Measurements from ENCODE around the gene RIPOR3.

Gene RIPOR3, protein sequence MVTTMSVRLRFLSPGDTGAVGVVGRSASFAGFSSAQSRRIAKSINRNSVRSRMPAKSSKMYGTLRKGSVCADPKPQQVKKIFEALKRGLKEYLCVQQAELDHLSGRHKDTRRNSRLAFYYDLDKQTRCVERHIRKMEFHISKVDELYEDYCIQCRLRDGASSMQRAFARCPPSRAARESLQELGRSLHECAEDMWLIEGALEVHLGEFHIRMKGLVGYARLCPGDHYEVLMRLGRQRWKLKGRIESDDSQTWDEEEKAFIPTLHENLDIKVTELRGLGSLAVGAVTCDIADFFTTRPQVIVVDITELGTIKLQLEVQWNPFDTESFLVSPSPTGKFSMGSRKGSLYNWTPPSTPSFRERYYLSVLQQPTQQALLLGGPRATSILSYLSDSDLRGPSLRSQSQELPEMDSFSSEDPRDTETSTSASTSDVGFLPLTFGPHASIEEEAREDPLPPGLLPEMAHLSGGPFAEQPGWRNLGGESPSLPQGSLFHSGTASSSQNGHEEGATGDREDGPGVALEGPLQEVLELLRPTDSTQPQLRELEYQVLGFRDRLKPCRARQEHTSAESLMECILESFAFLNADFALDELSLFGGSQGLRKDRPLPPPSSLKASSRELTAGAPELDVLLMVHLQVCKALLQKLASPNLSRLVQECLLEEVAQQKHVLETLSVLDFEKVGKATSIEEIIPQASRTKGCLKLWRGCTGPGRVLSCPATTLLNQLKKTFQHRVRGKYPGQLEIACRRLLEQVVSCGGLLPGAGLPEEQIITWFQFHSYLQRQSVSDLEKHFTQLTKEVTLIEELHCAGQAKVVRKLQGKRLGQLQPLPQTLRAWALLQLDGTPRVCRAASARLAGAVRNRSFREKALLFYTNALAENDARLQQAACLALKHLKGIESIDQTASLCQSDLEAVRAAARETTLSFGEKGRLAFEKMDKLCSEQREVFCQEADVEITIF

DNA sequence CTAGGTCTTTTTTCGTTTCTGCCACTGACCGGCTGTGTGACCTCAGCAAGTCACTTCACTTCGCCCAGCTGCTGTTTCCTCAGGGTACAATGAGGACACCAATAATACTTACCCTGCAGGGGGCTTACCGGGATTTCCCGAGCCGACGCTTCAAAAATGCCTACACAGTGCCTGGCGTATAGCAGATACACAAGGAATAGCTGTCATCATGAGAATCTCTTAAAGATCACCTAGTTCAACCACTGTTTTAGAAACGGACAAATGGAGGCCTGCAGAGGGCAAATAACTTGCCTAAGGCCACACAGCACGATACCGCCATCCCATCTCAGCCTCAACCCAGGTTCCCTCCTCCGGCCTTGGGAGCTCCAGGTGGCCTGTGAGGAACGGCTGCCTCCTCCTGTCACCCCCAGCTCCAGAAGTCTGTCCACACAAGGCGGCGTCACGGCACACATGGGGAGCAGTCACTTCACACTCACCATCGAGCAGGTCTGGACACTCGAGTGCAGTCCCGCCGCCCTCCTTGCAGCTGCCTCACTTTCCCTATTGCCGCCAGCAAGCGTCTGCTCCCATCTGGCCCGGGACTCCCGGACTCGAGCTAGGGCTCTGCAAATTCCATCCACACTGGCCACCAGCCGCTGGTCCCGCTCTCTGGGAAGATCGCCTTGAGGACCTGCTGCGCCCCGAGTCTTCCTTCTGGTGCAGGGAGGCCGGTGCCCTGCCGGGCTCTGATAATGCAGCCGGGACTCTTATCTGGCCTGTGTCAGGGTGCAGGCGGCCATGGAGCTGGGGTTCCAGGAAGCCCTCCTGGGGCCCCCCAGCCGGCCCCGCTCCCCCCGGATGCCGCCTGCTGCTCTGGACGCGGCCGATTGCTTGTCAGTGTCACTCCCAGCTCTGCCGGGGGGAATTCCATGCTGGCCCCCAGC lies at the start of gene RIPOR3:
Gene RIPOR3 (minus strand): TSS at position 893 of the 923 bp plus-strand sequence. CDS start 414 bp downstream, at position 479.
- DNase-seq (ENCODE audit: low read depth in 2 of 2), result no peak

- no peak for DNase-seq (ENCODE audit: low read depth in 2 of 2)
Measured at GRCh38 chr20:50737352-50737751, 46.0 kb upstream of the RIPOR3 start.

DNA sequence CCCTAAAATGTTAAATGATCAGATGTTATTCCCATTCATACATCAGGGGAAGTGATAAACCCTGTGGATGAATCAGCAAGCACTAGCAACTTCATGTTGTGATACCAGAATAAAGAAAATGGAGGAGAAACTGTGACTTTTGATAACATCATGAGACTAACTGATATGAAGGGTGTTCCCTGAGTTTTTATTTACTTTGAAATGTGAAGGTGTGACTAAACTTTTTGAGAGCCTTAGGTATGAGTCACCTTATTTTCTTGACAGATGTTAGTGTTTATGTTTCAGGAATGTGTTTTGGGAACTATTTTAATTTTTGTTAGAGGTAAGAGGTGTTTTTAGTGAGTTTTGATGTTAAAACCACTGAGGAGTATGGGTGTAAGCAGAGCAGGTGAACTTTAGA lies 44.5 kb upstream of the RIPOR3 start:
- no peak for DNase-seq (ENCODE audit: low read depth in 2 of 2)

DNA sequence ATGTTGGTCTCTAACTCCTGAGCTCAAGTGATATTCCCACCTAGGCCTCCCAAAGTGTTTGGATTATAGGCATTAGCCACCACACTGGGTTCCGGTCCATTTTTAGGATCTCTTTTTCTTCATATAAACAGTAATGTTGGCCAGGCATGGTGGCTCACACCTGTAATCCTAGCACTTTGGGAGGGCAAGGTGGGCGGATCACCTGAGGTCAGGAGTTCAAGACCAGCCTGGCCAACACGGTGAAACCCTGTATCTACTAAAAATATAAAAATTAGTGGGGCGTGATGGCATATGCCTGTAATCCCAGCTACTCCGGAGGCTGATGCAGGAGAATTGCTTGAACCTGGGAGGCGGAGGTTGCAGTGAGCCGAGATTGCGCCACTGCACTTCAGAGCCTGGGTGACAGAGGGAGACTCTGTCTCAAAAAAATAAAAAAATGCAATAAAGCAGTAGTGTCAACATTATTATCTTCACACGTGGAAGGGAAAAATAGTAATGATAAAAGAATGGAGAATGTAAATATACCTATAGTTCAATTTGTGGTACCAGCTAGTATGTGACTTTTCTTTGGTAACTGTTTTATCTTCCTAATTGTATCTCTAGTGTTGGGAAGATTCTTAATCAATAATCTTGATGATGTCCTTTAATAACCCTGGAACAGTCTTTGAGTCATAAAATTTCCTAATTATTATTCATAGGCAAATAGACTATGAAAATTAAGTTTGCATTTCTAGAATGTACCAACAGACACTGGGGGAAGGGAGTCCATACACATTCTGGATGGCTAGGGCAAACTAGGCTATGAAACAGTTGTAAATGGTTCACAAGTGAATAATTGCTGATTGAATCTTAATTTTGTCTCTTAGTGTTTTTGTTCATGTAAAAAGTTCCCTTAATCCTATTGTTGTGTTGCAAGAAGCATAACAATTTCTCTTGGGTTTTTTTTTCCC lies 43.7 kb upstream of the RIPOR3 start:
- DNase-seq (ENCODE audit: low read depth in 2 of 2), result no peak

GRCh38 chr20:50733644-50734349 lies 42.5 kb upstream of the RIPOR3 start:
- DNase-seq (ENCODE audit: low read depth in 2 of 2), result no peak

DNA sequence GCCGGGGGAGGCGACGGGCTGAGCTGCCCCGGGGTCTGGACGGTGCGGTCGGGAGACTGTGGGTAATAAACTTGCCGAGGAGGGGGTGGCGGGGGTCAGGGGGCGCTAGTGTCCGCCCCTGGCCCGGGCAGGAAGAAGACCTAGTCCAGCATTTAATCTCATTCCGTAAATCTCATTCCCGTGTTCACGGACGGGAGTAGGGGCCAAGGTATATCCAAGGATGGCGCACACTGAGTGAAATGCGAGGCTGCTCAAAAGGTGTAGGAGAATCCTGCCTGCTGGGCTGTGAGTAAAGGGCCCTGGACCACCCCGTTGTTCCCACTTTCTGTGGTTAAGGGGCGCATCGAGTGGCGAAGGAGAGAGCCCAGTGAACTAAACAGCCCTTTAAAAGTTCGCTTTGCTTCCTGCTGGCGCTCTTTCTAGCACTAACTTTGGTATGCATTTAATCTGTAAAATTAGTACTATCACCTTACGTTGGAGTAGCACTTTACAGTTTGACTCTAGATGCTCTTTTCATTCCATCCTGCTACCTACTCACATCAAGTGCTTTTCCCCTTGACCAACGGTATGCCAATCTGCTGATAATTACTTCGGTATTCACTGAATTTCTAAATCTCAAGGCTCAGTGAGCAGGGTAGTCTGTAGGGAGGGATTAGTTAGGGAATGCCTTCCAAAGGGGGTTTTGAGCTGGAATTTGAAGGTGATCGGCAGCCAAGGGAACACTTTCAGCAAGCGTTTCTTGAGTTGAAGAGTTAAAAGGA lies 40.8 kb upstream of the RIPOR3 start:
- DNase-seq (ENCODE audit: low read depth in 2 of 2), result no peak

GRCh38 chr20:50731055-50731929 lies 40.0 kb upstream of the RIPOR3 start, which contains the start of gene PARD6B:
PARD6B (plus strand) TSS chr20:50731580; CDS start chr20:50731787, 207 bp downstream.
- peak; percentile 100 for DNase-seq (ENCODE audit: low read depth in 2 of 2)

DNA sequence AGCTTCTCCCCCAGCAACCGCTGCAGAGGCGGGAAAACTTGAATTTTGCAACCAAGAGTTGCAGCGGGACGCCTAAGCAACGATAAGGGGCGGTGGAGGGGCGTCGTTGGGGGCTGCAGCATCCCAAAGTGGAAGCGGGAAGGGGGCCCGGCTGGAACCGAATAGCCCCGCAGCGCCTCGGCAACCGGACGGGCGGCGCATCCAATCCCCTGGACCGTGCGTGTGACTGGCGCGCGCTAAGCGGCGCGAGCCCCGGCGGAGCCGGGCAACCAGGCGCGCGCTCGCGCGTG lies 39.4 kb upstream of the RIPOR3 start:
- DNase-seq (ENCODE audit: low read depth in 2 of 2), result no peak

DNA sequence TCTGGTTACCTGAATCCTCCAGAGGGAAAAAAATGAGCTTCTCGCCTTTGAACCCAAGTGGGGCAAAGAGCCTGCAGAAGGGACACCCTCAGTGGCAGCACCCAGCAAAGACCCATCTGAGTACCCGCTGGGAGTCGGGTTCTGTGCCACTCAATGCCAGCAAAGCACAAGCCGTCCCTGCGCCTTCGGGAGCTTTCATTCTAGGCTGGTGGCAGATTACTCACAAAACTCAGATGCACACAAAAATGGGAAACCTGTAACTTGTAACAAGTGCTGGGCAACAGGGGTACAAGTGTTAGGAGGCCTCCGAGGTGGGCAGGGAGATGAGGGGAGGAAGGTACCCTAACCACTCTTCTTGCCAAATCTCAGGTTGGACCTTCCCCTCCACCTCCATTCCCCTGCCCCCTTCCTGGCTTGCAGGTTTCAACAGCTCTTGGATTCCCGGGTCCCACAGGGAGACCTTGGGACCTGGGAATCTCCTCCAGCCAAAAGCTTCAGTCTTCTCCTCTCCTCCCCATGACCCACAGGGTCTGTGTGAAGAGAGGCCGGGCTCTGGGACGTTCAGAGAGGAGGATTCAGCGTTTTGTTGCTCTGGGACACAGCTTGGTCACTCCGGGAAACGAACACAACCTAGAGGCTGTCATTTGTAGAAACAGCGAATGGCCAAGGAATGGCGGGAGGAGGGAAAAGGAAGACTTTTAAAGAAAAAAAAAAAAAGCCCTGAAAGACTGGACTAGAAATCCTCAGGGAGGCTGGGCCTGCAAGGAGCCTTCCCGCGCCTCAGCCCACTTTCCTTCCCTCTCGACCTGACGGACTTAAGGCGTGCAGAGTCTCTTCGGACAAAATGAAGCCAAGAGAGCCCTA lies 38.8 kb upstream of the RIPOR3 start:
- DNase-seq (ENCODE audit: low read depth in 2 of 2), result no peak

DNA sequence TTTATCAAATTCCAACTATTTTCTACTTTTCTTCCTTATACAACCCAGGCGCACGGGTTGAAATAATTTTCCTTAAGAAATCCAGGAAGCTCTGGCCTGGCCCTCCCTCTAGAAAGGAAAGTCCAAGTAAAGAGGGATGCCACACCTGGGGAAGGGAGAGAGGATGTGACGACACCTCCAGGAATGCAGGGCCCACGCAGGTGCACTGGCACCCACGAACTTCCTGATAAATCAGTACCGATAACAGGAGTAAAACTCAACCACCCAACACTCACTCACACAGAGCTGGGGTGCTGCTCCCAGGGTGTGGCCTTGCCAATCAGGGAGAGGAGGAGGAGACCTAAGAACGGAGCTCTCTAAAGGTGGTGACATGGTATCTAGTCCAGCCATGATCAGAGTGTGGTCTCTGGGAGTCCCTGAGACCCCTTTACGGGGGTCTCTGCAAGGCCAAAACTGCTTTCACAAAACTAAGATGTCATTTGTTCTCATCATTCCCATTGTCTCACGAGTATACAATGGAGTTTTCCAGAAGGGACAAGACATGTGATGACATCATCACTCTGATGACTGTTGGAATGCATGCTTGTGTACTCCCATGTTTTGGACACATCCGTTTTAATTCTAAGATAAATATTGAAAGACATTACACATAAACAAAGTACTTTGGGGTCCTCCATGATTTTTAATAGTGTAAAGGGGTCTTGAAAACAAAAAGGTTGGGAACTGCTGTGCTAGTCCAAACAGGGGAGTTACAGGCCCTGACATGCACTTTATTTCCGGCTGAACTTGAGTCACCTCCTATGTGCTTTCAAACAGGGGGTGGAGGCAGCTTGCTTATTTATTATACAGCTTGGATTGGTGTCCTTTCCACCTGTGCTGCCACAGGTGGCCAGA lies 37.9 kb upstream of the RIPOR3 start:
- DNase-seq (ENCODE audit: low read depth in 2 of 2), result no peak

GRCh38 chr20:50728486-50728980 lies 37.2 kb upstream of the RIPOR3 start:
- DNase-seq (ENCODE audit: low read depth in 2 of 2), result no peak

- DNase-seq (ENCODE audit: low read depth in 2 of 2), result no peak
Measured at GRCh38 chr20:50727792-50728485, 36.6 kb upstream of the RIPOR3 start.

GRCh38 chr20:50726955-50727791 lies 35.8 kb upstream of the RIPOR3 start:
- no peak for DNase-seq (ENCODE audit: low read depth in 2 of 2)

DNA sequence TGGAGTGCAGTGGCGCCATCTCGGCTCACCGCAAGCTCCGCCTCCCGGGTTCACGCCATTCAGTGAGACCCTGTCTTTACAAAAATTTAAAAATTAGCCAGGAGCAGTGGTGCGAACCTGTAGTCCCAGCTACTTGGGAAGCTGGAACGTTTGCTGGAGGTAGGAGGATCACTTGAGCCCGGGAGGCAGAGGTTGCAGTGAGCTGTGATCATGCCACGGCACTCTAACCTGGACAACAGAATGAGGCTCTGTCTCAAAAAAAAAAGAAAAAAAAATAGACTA lies 34.3 kb upstream of the RIPOR3 start:
- no peak for DNase-seq (ENCODE audit: low read depth in 2 of 2)

Measured in stimulated activated CD8-positive, alpha-beta memory T cell treated with anti-CD3 and anti-CD28 coated beads, Interleukin-15, amount 100 ng/mL, for 4 hours (primary cell).